ENCODE data around the gene PKMYT1.

- TF ChIP-seq CTCF (IDR thresholded peaks at IDR 0.05; ENCODE audit: low read depth, low read length) (no peak), MYC (IDR thresholded peaks at IDR 0.05; ENCODE audit: low read depth, low read length) (no peak), POLR2A (IDR thresholded peaks at IDR 0.05; ENCODE audit: extremely low read depth, insufficient read length) (no peak)
These were observed 13.4 kb downstream of the PKMYT1 start for GRCh38 chr16:2966808-2967191.
